ENCODE measurements around the gene SLC1A3.

The SLC1A3 gene

DNA sequence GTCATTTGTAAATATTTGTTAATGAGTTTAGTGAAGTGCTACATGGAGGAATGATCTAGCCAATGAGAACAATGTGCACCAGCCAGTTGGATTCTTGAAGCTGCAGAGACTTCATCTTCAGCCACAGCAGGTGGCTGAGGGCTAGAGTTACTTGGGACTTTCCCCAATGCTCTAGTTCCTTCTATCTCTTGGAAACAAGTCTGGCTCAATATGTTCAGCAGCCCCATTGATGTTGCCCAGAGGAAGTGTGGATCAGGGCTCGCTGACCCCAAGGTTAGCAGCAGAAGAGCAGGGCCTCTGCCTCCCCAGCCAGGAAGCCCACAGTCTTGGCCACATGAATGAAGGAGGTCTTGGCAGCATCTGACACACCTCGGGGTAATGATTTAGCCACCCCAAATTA is 117.5 kb downstream of the SLC1A3 start:
- DNase-seq = no peak

DNA sequence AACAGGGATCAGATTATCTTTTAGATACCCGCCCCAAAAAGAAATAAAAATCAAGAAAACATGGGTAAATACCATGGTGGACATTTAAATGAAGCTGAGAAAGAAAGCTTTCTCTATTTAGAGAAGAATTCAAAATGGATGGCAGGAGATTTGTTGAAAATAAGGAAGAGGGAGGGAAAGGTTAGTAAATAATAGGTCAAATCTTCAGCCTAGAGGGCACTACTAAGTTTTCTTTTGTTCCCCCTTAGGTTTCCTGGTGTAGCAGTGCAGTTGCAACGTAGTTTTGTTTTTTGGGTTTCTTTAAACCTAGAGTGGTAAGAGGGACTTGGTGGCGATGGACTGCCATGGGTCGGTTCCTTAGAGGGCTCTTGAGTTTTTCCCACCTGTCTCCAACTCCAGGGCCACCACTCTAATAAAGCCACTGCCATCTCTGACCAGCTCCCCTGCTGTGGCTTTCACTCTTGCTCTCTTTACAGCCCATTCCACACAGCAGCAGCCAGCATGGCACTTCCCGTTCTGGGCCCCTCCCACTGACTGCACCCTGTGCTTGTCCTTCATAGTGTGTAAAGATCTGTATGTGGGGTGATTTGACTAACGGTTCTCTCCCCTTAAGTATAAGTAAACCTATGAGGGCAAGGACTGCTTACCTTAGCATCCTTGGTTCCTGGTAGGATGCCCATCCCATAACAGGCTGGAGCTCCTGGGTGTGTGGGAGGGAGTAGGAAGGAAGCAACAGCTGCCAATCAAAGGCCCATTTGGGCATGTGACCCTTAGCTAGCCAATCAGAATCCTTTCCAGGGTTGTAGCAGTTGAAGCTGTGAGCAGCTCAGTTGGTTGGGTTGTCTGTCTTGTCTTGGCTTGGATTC is 118.3 kb downstream of the SLC1A3 start:
- DNase-seq = peak; percentile 52

DNA sequence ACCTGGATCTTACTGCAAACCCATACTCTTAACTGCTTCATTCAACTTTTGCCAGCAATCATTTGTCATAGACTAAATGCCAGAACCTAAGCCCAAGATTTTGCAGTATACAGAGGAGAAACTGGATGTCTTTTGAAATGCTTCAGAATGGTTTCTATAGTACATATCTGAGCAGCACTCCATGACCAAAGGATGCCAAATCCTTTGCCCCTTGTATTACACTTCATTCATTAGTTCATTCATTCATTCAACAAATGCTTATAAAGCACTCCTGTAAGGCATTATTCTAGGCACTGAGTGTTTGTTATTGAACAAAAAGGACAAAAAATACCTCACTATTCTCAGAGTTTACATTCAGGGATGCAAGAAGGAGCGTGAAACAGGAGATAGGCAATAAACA is 119.9 kb downstream of the SLC1A3 start:
- no peak for DNase-seq

DNA sequence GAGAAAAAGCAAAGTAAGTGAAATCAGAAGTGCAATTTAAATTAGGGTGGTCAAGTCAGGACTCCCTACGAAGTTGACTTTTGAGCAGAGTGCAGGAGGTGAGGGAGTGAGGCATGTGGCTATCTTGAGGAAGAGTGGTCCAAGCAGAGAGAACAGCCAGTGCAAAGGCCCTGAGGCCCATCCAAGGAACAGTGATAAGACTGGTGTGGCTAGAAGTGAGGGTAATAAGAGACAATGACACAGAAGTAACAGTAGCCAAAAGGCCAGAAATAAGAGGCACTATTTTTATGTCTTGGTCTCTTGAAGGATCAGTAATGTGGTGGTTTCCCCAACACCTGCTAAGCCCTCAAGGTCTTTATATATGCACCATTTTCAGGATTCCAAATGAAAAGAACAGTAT is 120.4 kb downstream of the SLC1A3 start:
- no peak for DNase-seq

DNA sequence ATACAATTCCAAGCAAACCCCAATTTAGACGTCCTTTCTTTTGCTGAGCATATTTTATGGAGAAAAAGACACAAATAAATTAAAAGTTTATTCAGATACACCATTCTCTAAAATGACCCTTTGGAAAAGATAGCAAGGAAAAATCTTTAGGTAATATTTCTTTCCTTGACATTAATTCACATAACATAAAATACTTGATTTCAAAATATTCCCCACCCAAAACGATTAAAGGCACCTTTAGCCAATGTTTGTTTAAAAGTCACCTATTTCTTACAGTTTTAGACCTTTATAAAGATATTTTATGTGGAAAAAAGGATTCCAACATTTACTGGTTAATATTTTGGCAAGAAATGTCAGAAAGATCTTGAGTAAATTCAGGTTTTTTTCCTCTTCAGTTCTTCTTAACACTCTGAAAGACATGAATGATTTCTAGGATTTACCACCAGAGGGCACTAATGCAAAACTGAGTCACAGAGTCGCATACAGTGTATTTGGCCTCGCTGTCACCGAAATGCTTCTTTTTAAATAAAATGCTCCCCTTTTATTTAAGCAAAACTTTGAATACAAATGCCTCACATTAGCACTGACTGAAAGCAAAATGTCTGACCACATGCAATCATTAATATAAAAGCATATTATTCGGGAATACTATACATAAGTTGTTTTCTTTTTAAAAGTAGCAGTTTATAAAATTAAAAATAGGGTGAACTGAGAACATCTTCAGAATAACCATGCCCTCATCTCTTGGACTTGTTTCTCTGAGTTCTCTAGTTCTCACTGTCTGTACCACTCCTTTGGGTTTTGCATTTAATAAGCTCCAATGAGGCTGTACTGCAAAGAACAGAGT is 122.5 kb downstream of the SLC1A3 start:
- DNase-seq = peak; percentile 31

DNA sequence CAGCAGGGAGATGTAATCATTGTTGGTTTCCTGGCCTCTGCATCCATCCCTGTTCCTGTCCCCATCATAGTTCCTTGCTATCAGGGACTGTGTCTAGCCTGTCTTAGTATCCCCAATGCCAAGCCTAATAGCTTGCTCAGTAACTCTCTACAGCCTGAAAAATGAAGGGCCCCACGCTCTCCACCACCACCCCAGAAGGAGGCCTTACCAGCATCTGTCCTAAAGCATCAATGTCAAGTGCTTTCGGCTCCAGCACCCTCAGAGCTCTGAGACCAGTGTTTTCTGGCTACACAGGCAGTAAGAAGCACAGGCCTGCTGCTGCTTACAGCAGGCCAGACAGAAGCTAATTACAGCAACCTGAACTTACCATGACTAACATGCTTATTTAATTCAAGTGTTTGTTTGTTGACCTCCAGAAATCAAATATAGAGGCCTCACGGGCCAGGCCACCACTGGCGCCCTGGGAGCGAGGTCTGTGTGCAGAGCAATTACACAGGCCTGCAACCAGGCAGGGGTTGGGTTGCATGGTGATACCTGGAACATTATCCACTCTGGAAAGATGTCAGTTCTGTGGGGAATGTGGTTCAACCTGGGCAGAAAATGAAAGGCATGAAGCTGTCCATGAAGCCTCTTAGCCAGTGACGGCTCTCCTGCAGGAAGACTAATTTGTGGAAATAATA is 124.3 kb downstream of the SLC1A3 start:
- DNase-seq = no peak

DNA sequence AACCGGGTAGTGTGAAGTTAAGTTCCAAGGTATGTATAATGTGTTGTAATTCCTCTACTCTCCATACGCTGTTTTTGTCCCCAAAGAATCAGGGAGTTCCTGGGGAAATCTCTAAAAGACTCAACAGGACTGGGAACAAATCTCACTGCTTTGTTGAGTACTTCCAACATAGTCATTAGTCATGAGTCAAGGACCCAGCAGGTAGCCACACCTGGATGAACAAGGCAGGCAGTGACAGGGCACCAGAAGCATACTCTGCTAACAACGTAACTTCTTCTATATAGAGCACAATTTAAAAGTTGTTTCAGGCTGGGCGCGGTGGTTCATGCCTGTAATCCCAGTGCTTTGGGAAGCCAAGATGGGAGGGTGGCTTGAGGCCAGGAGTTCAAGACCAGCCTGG is 126.8 kb downstream of the SLC1A3 start:
- no peak for DNase-seq

DNA sequence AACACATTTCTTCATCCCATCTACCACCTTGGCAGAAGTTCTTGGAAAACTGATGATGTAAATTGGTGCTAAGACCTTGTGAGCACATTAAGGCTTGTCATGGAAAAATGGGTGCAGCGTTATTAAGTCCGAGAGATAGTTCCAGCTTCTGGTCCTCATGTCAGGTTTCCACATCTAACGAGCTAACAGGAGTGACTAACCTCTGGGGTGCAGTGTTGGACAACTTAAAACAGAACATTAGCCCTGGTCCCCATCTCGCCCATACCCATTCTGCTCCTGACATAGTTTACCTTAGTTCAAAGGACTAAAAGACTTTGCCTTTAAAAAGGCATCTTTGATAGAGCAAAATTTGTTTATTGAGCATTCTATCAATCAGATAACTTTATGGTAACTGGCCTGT is 128.0 kb downstream of the SLC1A3 start:
- peak; percentile 14 for DNase-seq

DNA sequence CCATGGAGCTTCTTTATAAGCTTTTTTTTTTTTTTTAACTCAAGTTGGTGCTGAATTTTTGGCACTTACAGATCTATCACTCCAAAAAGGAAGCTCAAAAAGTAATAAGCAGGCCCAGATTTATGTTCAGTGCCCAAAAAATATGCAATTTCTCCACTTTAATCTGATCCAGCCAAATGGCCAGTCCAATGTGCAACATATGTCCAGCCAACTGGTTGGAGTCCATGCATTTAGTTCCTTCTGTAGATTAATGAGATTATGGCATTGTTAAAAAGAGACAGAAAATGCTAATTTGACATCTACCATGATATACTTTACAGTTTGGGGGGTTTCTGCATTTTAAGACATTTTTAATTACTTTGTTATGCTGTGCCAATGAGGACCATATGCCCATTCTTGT is 129.5 kb downstream of the SLC1A3 start:
- DNase-seq = no peak

Data from CD4-positive, alpha-beta T cell treated with Interleukin-17A for 4 hours (primary cell).